Measurements from ENCODE around the gene TRIM13.

GRCh38 chr13:49985129-49985528, 11.7 kb upstream of the TRIM13 start:
- TF ChIP-seq EP300 (IDR thresholded peaks at IDR 0.05; ENCODE audit: borderline replicate concordance in 1 of 2, low read depth in 2 of 2, low read length in 2 of 2) (no peak), POLR2AphosphoS5 (IDR thresholded peaks at IDR 0.05; ENCODE audit: low read depth, low read length) (no peak), EZH2 (IDR thresholded peaks at IDR 0.05; ENCODE audit: low read depth, low read length, severe bottlenecking) (no peak)
